ENCODE data around the gene DGKG. TPM values are rescaled to one million over a fixed set of nuclear protein-coding genes. Genes with fewer than 3 reads are reported as not detected.

Gene DGKG
- total and polyA plus RNA-seq, 8 donors = 4.2 to 7.6 (median 5.5) TPM

GRCh38 chr3:186144257-186144656 lies 217.8 kb downstream of the DGKG start:
- intact Hi-C loops (cut with DNase I) = no loop called here
- H3K4me1 ChIP-seq = peaks cover 0 to 5% of the 10 kb centered on the region in 2 donors
- no peaks in the 10 kb centered on the region for H3K36me3 ChIP-seq
- no peaks in the 10 kb centered on the region for H3K27me3 ChIP-seq
- H3K9me3 ChIP-seq = no peaks in the 10 kb centered on the region
- ATAC-seq (no peak), DNase-seq (no peak)
- H3K4me3 ChIP-seq = no peak overlapping the region
- no peak for TF ChIP-seq CTCF (IDR thresholded peaks at IDR 0.05)
- no peak overlapping the region for H3K27ac ChIP-seq

GRCh38 chr3:186143250-186143649 lies 218.8 kb downstream of the DGKG start:
- no peak for TF ChIP-seq CTCF (IDR thresholded peaks at IDR 0.05)
- no peak for ATAC-seq

GRCh38 chr3:186142393-186142932 lies 219.6 kb downstream of the DGKG start:
- intact Hi-C loops (cut with DNase I) = no loop called here
- no peak overlapping the region for H3K4me3 ChIP-seq
- no peak for TF ChIP-seq CTCF (IDR thresholded peaks at IDR 0.05)

More at GRCh38 chr3:186143250-186143649, 218.8 kb downstream of the DGKG start:
- no peaks in the 10 kb centered on the region for H3K36me3 ChIP-seq
- no peak for DNase-seq
- H3K27me3 ChIP-seq = no peaks in the 10 kb centered on the region
- H3K4me3 ChIP-seq = no peak overlapping the region
- intact Hi-C loops (cut with DNase I) = no loop called here
- no peak overlapping the region for H3K27ac ChIP-seq
- H3K4me1 ChIP-seq = no peaks in the 10 kb centered on the region
- no peaks in the 10 kb centered on the region for H3K9me3 ChIP-seq

GRCh38 chr3:186141790-186142189 lies 220.2 kb downstream of the DGKG start:
- DNase-seq = no peak

More at GRCh38 chr3:186142393-186142932, 219.6 kb downstream of the DGKG start:
- Histone ChIP-seq H3K4me1 (no peaks in the 10 kb centered on the region), H3K9me3 (no peaks in the 10 kb centered on the region), H3K36me3 (no peaks in the 10 kb centered on the region), H3K27me3 (no peaks in the 10 kb centered on the region), H3K27ac (no peak overlapping the region)
- no peak for DNase-seq
- no peak for ATAC-seq

More at GRCh38 chr3:186141790-186142189, 220.2 kb downstream of the DGKG start:
- H3K27ac ChIP-seq = no peak overlapping the region
- no peaks in the 10 kb centered on the region for H3K27me3 ChIP-seq
- H3K36me3 ChIP-seq = no peaks in the 10 kb centered on the region
- ATAC-seq = no peak
- H3K4me3 ChIP-seq = no peak overlapping the region
- no peaks in the 10 kb centered on the region for H3K9me3 ChIP-seq
- H3K4me1 ChIP-seq = no peaks in the 10 kb centered on the region
- intact Hi-C loops (cut with DNase I) = no loop called here
- TF ChIP-seq CTCF (IDR thresholded peaks at IDR 0.05) = no peak

Data from left lung (tissue), 10 donors.